Stimulated activated CD4-positive, alpha-beta T cell treated with anti-CD3 and anti-CD28 coated beads, Interleukin-2, amount 100 ng/mL, for 24 hours (primary cell): ENCODE data around the gene MICU2.

Experiments
- DNase-seq, 2 donors: peaks; one replicate each; pipeline ENCODE4 v3.0.0-alpha.2; 2020

The MICU2 gene

DNA sequence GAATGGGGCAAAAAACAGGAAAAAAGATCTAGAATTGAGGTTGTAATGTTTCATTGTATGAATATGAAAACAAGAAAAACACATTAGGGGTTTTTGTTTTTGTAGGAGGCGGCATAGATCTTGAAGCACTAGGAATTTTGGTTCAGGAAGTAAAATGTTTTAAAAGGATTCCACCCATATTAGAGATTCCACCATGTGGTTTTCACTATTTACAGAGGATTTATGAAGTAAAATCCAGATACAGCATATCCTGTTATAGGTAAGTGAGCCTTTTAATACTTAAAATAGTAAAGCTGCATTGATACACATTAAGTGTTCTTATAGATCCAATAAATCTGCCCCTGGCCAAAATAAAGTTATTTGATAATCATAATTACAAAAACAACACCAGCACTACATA is 61.4 kb downstream of the MICU2 start:
- no peak for DNase-seq

DNA sequence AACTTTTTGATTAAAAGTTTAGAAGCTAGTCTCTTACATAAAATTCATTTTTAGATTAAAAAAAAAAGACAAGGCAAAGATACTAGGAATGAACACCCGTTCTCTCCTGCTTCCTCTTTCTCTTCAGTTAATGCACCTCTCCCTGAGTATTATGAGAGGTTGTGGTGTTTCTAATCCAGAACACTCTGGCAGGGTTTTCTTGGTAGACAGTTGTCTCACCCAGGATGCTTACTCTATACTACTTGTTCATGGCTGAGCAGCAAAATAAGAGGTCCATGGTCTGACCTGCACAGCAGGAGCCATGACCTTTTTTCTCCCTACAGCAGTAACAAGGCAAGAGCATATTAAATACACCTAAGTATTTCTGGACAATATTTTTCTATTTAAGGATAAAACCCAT is 62.0 kb downstream of the MICU2 start:
- no peak for DNase-seq

DNA sequence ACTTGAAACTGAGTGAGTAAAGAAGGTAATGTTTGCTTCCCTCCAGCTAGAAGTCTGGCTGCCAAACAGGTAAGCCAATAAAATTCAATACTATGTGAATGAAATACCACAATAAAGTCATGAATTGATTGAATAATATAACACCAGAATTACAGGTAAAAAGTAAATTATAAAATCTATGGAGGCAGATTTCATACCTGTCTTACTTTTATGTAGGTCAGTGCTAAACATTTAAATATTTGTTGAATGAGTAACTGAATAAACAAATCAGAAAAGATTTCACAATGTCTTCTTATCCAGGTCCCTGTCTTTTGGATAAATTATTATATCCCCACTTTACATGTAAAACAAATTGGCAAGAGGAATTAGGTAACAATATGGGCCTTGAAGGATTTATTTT is 62.7 kb downstream of the MICU2 start:
- DNase-seq: no peak

DNA sequence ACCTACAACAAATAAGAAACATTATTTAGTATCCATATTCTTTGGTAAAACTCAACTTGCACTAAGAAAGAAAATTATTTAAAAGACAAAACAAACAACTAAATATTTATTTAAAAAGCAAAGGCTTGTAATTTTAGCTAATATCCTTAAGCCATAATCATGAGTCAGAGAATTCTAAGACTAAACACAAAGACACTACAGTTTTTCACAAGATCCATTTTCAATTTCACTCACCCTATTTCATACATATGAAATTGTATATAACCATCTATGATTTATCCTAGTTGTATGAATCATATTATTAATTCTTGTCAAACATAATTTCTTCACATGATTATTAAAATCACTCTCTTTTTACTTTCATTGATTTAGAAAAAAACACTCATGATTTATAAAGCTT is 64.3 kb downstream of the MICU2 start:
- DNase-seq: no peak

DNA sequence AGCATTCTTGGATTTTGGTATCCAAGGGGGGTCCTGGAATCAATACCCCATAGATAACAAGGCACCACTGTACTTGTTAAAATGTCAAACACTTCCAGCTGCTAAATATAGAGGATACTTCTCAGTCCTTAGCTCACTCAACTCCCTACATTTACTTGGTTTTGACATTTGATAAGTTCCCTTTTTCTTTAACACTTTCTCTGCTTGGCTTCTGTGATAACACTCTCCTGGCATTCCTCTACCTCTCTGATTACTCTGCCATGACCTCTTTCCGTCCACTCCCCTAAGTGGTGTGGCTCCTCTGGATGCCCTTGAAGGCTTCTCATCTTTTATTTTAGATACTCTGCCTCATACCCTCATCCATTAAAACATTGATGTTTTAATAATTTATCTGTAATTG is 65.2 kb downstream of the MICU2 start:
- DNase-seq: no peak

DNA sequence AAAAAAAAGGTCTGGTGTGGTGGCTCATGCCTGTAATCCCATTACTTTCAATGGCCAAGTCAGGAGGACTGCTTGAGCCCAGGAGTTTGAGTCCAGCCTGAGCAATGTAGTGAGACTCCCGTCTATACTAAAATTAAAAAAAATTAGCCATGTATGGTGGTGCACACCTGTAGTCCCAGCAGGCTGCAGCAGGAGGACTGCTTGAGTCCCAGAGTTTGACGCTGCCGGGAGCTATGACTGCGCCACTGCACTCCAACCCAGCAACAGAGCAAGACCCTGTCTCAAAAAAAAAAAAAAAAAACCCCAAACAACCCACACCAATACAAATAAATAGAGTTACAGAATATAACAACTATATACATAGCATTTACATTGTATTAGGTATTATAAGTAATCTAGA is 65.7 kb downstream of the MICU2 start:
- no peak for DNase-seq

DNA sequence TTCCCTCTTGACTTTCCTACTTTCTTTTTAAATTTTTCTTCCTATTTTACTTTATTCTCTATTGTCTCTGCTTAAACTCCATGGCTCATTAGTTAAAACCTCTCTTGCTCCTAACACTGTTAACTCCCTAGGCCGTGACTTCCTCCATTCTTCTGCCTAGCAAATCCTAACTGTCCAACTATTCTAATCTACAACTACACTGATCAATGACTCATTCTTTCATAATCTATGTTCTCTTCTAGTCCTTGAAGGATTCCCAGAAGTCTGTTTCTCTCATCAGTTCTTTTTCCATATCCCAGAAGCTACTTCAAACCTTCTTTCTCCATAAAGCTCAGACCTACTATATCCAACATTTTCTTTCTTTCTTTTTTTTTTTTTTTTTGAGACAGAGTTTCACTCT is 66.9 kb downstream of the MICU2 start:
- no peak for DNase-seq

DNA sequence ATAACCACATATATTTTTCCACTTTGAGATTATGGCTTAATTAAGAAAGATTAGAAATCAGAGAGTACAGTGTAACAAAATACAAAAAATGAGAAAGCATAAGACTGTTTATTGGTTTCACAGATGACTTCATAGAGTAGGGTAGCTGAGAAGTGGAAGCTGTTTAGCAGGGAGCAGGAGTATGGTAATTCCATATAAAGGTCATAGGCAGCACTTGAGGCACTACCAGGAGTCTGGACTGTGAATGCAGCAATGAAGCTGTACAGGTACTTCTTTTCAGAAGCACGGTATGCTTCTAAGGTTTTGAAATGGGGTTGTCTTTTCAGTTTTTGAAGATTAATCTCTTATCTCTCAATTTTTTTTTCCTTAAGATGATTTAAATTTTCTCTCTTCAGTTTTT is 69.2 kb downstream of the MICU2 start:
- DNase-seq: no peak

DNA sequence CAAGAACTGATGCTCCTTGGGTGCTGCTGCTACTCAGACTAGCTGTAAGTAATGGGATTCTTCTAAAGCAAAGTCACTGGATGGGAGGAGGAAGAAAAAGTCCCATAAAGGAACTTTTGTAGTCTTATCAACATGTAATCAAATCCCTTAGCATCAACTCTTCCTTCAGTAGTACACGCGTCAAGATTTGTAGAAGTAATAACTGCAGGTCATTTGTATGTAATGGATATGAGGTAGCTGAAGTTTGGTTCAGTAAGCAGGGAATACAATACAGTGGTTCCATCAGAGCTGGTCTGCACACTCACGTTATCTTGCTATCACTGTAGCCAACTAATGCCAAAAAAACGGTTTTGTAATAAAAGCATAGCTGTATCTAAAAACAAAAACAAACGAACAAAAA is 72.5 kb downstream of the MICU2 start:
- no peak for DNase-seq

DNA sequence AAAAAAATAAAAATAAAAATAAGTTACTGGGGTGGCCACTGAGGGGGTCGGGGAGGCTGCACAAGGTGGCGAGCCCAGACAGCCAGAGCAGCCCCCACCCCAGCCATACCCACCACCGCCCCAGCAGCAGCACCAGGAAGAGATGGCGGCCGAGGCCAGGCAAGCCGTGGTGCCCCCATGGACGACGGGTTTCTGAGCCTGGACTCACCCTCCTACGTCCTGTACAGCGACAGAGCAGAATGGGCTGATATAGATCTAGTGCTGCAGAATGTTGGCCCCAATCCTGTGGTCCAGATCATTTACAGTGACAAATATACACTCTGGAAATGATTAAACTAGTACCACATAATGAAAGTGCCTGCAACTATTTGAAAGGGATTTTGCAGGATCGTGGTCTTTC is 73.3 kb downstream of the MICU2 start:
- no peak for DNase-seq

DNA sequence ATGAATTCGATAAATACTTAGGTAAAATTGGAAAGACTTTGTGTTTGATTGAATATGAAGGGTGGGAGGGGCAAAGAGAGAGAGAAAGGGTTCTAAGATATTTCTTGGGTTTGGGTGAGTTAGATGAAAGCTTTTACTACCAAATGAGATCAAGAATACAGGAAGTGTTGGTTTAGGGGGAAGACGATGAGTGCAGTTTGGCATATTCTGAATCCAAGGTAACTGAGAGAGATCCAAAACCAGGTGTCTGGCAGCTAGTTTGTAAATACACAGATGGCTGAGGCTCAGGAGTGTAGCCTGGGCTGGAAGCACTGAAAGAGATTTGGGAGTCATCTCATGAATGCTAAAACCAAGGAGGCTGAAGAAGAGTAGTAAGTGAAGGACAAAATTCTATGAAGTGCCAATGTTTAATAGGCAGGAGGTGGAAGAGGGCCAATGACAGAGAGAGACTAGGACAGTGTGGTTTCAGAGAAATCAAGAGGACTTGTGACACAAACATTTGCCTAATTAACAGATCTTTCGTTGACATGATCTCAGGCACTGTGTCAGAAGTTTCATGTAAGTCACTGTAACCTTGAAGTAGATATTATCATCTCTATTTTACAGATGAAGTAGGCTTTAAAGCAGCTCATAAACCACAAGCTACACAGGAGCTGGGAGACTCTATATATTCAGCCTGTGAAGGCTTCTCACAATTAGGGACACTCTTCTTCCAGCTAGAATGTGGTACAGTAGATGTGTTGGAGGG is 74.7 kb downstream of the MICU2 start:
- DNase-seq: no peak

DNA sequence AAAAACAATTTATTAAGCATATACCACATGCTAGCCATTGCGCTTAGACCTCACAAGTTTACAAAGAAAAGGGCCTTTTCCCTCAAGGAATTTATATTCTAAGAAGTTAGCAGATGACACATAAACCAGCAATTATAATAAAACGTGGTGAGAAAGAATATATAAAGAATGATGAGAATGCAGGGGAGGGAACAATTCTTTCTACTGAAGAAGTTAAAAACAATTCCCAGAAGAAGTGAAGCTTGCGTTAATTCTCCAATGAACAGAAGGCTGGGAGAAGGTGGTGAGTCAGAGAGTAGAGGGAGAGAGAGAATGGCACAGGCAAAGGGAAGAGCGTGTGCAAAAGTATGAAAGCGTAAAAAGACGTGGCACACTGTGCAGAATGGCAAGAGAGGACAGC is 75.4 kb downstream of the MICU2 start:
- no peak for DNase-seq

DNA sequence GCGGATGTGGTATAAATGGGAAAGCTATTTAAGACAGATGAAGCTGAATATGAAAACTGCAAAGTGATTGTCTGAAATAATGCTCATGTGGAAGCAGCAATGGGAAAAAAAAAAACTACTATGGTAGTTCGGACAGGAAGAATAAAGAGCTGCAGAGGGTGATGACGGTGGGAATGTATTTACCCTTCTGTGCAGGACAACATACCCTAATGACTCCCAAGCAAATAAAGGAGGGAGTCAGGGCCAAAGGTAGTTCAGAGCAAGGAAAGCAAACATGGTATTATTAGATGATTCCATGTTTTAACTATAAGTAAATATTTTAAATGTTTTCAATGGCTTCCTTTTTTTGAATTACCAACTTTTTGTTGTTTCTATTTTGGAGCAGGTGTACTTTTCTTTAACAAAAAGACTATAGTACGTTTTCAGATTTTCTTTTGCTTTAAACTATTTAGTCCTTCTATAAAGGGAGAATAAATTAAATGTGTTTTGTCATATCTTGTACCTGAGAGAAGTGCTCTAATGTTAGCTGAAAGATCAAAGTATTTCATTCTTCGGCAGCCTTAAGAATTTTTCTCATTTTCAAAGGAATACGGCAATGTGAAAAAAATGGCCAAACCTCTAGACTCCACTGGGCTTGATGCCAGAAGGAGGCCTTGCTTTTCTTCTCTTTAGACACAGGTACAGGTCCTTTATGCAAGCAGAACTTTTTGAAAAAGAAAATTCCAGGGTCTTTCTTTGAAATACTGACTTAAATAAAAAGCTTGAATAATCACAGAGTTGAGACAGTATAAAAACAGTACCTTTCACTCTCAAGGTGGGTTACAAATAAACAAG is 77.0 kb downstream of the MICU2 start:
- DNase-seq: no peak

DNA sequence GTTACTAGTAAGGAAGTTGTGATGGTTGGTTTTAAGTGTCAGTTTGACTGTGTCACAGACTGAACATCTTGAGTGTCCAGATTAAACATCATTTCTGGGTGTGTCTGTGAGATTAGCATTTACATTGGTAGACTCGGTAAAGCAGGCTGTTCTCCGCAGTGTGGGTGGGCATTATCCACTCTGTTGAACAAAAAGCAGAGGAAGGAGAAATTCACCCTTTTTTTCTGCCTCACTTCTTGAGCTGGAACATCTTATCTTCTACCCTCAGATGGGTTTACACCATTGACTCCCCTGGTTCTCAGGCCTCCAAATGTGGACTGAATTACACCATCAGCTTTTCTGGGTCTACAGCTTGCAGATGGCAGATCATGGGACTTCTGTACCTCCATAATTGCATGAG is 81.1 kb downstream of the MICU2 start:
- no peak for DNase-seq

DNA sequence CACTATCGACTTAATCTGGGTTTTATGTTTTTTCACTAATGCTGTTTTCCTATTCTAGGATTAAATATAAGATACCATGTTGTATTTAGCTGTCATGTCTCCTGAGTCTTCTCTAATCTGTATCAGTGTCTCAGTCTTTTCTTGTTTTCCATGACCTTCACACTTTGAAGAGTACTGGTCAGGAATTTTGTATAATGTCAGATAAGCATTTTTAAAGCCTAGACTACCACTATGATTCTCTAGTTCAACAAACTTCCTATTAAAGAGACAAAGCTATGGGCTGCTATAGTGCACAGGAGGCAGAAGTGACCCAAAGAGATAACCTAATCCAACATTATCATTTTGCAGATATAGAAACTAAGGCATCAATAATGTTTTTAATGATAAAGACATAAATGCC is 81.8 kb downstream of the MICU2 start:
- DNase-seq: no peak

DNA sequence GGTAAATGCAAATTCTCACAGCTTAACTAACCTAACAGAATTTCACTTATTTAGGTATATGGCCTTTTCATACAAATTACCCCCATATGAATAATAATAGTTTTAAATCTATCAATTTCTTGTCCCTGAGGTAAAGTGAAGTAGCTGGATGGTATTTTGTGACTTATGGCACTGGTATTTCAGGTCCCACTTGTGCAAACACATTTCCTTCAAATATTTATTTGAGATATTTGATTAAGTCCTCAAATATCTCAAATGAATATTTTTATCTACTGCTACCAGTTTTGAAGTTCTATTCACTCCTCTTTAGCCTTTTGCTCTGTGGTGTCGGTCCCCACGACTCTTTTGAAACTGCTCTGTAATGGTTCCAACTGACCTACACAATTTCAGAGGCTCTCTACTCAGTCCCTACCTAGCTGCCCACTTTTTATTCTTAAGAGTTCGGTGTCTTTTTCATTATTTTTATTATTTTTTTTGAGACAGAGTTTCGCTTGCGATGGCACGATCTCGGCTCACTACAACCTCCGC is 85.3 kb downstream of the MICU2 start:
- DNase-seq: no peak

DNA sequence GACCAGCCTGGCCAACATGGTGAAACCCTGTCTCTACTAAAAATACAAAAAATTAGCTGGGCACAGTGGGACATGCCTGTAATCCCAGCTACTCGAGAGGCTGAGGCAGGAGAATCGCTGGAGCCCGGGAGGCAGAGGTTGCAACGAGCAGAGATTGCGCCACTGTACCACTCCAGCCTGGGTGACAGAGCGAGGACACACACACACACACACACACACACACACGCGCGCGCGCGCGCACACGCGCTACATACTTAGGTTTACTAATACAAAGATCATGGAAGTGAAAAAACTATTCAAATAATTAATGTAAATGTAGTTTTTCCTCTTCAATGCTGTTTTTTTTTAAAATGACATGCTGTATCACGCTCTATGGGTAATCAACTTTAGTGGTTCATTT is 86.4 kb downstream of the MICU2 start:
- no peak for DNase-seq

DNA sequence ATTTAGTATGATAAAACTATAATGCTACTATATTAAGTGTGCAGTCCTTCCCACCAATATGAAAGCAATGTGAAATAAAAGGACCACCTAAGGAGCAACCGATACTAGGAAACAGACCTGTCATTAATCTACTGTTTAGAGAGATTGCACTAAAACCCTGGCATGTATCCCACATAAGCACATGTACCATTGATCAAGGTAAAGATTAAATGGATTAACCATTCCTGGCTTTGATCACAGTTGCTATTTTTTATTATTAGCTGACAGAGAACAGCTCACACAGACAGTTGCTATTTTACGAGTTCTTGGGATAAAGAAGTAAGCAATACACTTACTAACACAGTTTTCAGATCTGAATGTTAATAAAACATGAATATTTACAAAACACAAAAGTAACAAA is 87.2 kb downstream of the MICU2 start:
- no peak for DNase-seq

DNA sequence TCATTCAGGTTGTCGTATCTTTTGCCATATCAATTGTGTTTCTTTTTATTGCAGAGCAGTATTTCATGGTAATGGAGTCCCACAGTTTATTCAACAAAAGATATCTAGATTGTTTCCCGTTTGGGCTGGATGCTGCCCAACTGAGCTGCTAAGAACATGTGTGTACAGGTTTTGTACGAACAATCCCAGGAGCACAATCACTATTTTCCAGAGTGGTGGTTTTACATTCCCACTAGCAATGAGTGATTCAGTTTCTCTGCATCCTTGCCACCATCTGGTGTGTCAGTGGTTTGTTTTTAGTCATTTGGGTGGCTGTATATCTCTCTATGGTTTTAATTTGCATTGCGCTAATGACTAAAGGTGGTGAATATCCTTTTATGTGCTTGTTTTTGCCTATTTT is 92.1 kb downstream of the MICU2 start:
- DNase-seq: no peak

DNA sequence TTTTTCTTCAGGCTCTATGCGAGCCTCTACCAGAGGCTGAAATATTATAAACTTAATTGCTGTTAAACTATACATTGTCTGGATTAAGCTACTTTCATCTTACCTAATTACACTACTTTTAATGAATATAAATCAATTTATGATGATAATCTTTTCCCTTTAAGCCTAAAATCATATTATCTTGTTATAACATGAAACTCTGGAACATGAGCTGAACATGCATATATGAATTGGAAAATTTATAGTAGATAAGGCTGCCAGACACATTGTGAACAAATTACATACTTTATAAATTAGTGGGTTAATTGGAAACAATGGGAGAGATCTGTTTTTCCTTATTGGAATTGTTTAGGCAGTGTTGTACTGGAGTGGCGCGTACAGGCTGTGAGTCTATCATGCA is 99.6 kb downstream of the MICU2 start:
- DNase-seq: no peak

DNA sequence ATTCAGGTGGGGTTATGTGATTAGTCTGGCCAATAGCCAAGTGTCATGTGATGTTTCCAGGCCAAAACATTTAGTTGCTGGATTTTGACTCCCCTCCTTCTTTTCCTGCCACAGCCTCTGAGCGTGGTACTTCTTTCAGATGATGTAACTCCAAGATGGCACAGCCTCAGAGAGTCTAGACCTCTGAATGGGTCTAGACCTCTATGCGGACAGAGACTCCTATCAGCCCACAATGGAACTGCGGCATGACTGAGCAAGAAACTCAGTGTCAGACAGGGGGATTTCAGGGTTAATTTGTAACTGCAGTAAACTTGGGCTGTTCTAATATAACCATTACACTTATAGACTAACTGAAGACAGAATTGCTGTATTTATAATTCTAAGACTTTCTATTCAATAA is 102.3 kb downstream of the MICU2 start:
- DNase-seq: no peak

DNA sequence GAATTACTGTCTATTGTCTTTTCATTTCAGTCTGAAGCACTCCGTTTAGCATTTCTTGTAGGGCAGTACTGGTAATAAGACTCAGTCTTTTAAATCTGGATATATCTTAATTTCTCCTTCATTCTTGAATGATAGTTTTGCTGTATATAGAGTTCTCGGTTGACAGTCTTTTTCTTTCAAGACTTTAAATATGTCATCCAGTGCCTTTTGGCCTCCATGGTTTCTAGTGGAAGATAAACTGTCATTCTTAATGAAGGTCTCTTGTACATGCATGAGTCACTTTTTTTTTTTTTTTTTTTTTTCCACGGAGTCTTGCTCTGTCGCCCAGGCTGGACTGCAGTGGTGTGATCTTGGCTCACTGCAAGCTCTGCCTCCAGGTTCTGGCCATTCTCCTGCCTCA is 117.6 kb downstream of the MICU2 start:
- no peak for DNase-seq

DNA sequence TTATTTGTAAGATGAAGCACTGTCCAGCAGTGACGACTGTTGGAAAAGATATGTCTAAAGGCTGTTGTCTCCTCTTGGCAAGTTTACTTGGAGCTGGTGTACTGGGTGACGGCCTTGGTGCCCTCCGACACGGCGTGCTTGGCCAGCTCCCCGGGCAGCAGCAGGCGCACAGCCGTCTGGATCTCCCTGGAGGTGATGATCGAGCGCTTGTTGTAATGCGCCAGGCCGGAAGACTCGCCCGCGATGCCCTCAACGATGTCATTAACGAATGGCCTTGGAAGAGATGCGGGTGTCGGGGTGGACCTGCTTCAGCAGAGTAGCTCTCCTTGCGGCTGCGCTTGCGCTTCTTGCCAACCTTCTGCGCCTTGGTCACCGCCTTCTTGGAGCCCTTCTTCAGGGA is 120.2 kb downstream of the MICU2 start:
- no peak for DNase-seq

DNA sequence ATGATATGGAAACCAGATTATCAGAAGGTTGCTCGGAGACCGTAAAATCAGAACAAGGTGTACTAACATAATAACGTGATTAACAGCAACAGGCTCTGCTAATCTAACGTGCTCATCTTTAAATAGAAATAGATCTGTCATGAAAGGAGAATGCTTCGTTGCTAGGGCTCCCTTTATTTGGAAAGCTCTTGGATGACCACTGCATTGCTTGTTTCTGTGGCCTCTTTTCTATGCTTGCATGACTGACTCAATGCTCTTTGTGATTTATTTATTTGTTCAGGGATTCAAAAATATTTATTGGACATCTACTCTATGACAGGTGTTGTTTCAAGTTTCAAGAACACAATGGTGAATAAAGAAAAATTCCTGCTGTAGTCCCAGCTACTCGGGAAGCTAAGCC is 122.6 kb downstream of the MICU2 start:
- DNase-seq: no peak
